Cardiac muscle cell (in vitro differentiated cells and primary cell): ENCODE results near the gene PNMA1. TPM values are rescaled to one million over a fixed set of nuclear protein-coding genes. Genes with fewer than 3 reads are reported as not detected.

Experiments
- DNase-seq, 2 donors: peaks; one replicate each; pipeline versions ENCODE4 v3.0.0 to v3.0.0-alpha.2; 2010 to 2017; ENCODE audit warnings: low read depth in 1 of 2, low spot score in 1 of 2
- H3K27ac ChIP-seq: fragments of 200-600 bp; sonication (generic); 2 replicates; pipeline ENCODE4 v1.5.1; 2016
- H3K27me3 ChIP-seq: fragments of 200-600 bp; sonication (generic); 2 replicates; pipeline ENCODE4 v1.6.0; 2016; ENCODE audit warnings: control low read depth
- H3K36me3 ChIP-seq: fragments of 200-600 bp; sonication (generic); 2 replicates; pipeline ENCODE4 v1.5.1; 2016; ENCODE audit warnings: control low read depth
- H3K4me1 ChIP-seq: fragments of 200-600 bp; sonication (generic); 2 replicates; pipeline ENCODE4 v1.8.1; 2017; ENCODE audit warnings: low read depth, mild to moderate bottlenecking, mixed run types
- H3K4me3 ChIP-seq: fragments of 200-600 bp; sonication (generic); 2 replicates; pipeline ENCODE4 v1.5.1; 2016; ENCODE audit warnings: mild to moderate bottlenecking
- H3K9me3 ChIP-seq: fragments of 200-600 bp; sonication (generic); 2 replicates; pipeline ENCODE4 v1.5.1; 2017; ENCODE audit warnings: low read depth, mild to moderate bottlenecking, control low read depth
- CTCF ChIP-seq: IDR thresholded peaks from 2 replicates; pipeline ENCODE4 v1.5.1; 2012; ENCODE audit warnings: low read depth, mild to moderate bottlenecking, low read length
- polyA plus RNA-seq: library from polyadenylated mRNA; unstranded; fragments of >200 nt; fragmentation: Nextera tagmentation; extraction: Ambion mirVana; gene quantifications from 2 replicates; pipeline ENCODE4 v1.2.1, GENCODE V29; 2016
- total RNA-seq: library from RNA; depleted of rRNA; stranded (reverse); fragments of >200 nt; gene quantifications from 2 replicates; pipeline ENCODE4 v1.2.3, GENCODE V29; 2016

Gene PNMA1
- total and polyA plus RNA-seq, 2 experiments from 2014 or later, result 39.9 to 77.4 TPM

DNA sequence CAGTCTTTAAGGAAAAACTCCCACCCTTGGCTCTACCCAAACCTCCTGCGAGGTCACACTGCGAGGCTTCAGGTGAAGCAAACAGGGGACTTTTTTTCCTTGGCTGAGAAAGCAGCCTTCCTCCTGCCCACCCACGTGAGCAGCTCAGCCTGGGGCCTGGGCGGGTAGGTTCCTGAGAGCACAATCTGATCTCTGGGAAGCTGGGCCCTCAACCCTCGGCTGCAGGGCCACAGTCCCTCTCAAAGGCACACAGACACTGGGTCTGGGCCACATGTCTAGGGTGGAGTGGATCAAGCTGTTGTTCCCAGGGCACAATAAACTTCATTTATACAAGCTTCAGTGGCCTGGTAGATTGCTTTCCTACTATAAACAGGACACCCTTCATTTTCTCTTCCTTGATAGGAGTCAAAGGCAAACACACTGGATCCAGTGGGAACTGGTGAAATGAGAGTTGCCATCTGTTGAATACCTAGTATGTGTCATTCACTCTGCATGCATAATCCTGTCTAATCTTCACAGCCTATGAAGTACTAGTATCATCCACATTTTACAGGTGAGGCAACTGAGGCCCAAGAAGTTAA is 41.3 kb upstream of the PNMA1 start:
- Histone ChIP-seq H3K27ac (peak overlapping the region; percentile 68), H3K4me3 (no peak overlapping the region), H3K27me3 (no peaks in the 10 kb centered on the region), H3K9me3 (no peaks in the 10 kb centered on the region), H3K4me1 (peaks cover 40% of the 10 kb centered on the region), H3K36me3 (no peaks in the 10 kb centered on the region)
- no peak for TF ChIP-seq CTCF
- no peak for DNase-seq

DNA sequence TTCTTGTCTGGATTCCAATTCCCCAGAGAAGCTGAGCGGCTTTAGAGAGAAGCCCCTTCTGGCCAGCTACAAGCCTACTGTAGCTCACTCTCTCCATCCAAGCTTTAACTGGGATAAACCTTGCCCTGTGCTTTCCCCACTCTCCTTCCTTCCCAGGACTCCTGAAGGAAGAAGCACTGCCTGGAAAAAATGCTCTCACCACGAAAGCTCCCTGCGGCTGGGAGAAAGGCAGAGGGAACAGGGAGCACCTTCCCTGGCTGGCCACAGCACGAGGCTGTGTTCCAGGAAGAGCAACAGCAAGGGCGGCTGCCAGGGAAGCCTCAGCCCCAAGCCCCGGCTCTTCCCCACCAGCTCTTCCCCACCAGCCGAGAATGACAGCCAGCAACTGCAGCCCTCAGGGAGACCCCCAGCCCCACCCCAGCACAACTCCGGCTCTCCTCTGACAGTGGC is 40.8 kb upstream of the PNMA1 start:
- peak overlapping the region; percentile 68 for H3K27ac ChIP-seq
- no peak for TF ChIP-seq CTCF
- peak in 1 of 2 donors; percentile 82 for DNase-seq
- no peaks in the 10 kb centered on the region for H3K27me3 ChIP-seq
- H3K9me3 ChIP-seq, result no peaks in the 10 kb centered on the region
- H3K4me3 ChIP-seq, result no peak overlapping the region
- peaks cover 41% of the 10 kb centered on the region for H3K4me1 ChIP-seq
- H3K36me3 ChIP-seq, result no peaks in the 10 kb centered on the region

DNA sequence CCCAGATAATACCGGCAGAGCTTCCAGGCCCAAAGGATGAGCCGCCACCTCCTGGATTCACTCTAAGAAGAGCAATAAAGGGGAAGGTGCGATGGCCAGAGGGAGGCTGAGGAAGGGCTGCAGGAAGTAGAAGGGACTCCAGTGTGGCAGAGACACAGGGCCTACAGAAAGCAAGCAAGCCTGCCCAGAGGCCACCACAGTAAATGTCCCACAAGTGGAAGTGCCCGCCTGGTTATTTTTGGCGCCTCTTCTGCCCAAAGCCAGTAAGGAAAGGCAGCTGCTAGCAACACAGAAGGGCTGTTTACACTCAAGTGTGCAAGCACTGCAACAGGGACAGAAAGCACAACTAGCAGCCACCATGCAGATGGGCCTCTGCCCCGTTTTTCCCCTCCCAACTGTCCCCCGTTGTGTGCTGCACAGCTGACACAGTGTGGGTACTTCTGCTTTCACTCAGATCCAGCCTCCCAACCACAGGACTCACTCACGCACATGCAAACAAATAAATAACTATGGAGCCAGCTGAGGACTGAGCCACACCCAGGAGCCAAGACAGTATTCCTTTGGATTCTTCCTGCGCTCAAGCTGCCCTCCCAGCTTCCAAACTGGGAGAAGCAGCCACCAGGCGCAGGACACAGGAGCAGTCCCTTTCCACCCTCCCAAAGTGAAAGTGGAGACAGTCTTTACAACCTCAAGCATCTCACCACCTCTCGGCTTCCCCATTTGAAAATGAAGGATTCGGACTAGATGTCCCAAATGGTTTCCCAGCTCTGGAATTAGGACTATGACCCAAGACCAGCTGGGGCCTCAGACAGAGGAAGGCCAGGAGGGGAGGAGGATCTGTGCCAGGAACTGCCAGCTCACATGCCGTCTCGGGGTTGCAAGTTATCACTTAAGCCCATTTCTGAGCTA is 40.0 kb upstream of the PNMA1 start:
- TF ChIP-seq CTCF, result no peak
- peak overlapping the region; percentile 84 for H3K27ac ChIP-seq
- no peaks in the 10 kb centered on the region for H3K36me3 ChIP-seq
- peak; percentile 34 to 38 for DNase-seq
- no peaks in the 10 kb centered on the region for H3K27me3 ChIP-seq
- peaks cover 45% of the 10 kb centered on the region for H3K4me1 ChIP-seq
- no peaks in the 10 kb centered on the region for H3K9me3 ChIP-seq
- no peak overlapping the region for H3K4me3 ChIP-seq

DNA sequence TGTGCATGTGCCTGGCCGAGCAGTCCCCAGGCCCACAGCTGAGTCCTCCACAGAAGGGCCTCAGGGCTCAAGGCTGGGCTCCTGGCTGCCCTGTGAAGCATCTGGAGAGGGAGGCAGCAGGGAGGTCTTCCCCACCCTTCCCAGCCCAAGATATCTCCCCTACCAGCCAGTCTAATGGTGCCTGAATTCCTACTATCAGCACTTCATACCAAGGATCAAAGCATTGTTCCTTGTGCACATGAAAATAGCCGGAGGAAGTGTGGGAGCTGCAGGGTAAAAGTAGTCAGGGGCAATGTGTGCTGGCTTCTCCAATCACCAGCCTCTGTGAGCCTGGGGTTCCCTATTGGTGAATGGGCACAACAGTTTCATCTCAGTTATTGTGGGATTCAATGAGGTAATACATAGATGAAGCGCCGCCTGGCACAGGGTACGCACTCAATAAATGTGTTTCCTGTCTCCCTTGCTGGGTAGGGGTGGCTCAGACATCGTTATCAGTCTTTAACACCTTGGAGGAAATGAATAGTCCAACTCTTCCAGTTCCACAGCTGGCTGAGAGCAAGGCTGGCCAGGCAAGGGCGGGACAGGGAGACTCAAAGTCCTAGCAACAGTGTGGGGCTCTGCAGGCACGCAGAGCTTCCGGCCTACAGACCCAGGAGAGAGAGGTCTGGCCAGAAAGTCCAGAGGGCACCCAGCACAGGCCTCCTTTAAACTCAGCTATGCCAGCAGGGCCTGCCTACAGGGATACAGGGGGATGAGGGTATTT is 39.1 kb upstream of the PNMA1 start:
- Histone ChIP-seq H3K27me3 (no peaks in the 10 kb centered on the region), H3K4me3 (no peak overlapping the region), H3K4me1 (peaks cover 45% of the 10 kb centered on the region), H3K27ac (peak overlapping the region; percentile 84), H3K36me3 (no peaks in the 10 kb centered on the region), H3K9me3 (no peaks in the 10 kb centered on the region)
- TF ChIP-seq CTCF, result no peak
- peak; percentile 31 to 57 for DNase-seq

- Histone ChIP-seq H3K4me3 (no peak overlapping the region), H3K36me3 (no peaks in the 10 kb centered on the region), H3K9me3 (no peaks in the 10 kb centered on the region), H3K27me3 (no peaks in the 10 kb centered on the region), H3K4me1 (peaks cover 46% of the 10 kb centered on the region), H3K27ac (peak overlapping the region; percentile 84)
- TF ChIP-seq CTCF, result peak; percentile 40
- peak in 1 of 2 donors; percentile 75 for DNase-seq
Observed at GRCh38 chr14:73752297-73752992, 38.3 kb upstream of the PNMA1 start.
